ENCODE data around the gene ITPR2. TPM values are rescaled to one million over a fixed set of nuclear protein-coding genes. Genes with fewer than 3 reads are reported as not detected.

ITPR2 gene
- total and polyA plus RNA-seq, 2 of the 13 experiments (the other 11 are each of a cell fraction or from before 2014, with no cell fraction given) = 31.9 to 81.9 TPM

GRCh38 chr12:26358651-26359050, 474.3 kb downstream of the ITPR2 start:
- no peaks in the 10 kb centered on the region for H3K79me2 ChIP-seq (ENCODE audit: insufficient read depth, low read length)
- no TSS peak for BruUV-seq (replicated peaks)
- no peak overlapping the region for H2AFZ ChIP-seq (ENCODE audit: low read length)
- DNase-seq (ENCODE audit: low spot score) = no peak
- H3K4me2 ChIP-seq (ENCODE audit: low read depth, low read length) = no peak overlapping the region
- ATAC-seq = no peak
- H3K9ac ChIP-seq (ENCODE audit: insufficient read depth, low read depth, low read length) = no peak overlapping the region
- intact Hi-C loops (cut with micrococcal nuclease; ENCODE audit: unreplicated experiment) (no loop called here), in situ Hi-C loops (cut with HindIII; ENCODE audit: extremely low pct_ligation_motif_present, low pct_unique_long_range_greater_than_20kb) (no loop called here)
- no peaks in the 10 kb centered on the region for H3K9me3 ChIP-seq (ENCODE audit: low read length)
- no peak overlapping the region for H3K27ac ChIP-seq (ENCODE audit: extremely low read length, insufficient read depth, low read length)
- 0 out of 2 replicates have a peak, but pooled peaks cover 11% of the 10 kb centered on the region for H3K4me1 ChIP-seq (ENCODE audit: insufficient read depth, low read length)
- ChIA-PET CTCF (ENCODE audit: low intra/inter-chr PET ratio, low total read pairs) (no interaction called here), POLR2A (no interaction called here)
- peaks cover 0 to 4% of the 10 kb centered on the region in 2 experiments; a peak in 1 of 5 replicates for H3K36me3 ChIP-seq (replicated peaks in 1 of 2; ENCODE audit: control insufficient read depth in 1 of 2, insufficient read depth in 2 of 2, low read length in 2 of 2)
- no peak overlapping the region for H3K4me3 ChIP-seq (replicated peaks in 1 of 3; ENCODE audit: insufficient read depth in 1 of 3, low read depth in 2 of 3, low read length in 3 of 3)
- no peaks in the 10 kb centered on the region for H3K27me3 ChIP-seq (ENCODE audit: control insufficient read depth in 1 of 2, insufficient read depth in 2 of 2, low read length in 2 of 2)
- no peaks in the 10 kb centered on the region for H4K20me1 ChIP-seq (ENCODE audit: insufficient read depth, low read length)
- FAIRE-seq = no peak
- no peak for TF ChIP-seq CREB1 (IDR thresholded peaks at IDR 0.05)
- TF ChIP-seq CREB1 (CRISPR knock-in tag; IDR thresholded peaks at IDR 0.05) = no peak
- no peak for TF ChIP-seq HMGXB4 (CRISPR knock-in tag; IDR thresholded peaks at IDR 0.05; ENCODE audit: borderline replicate concordance in 1 of 2, low read depth in 1 of 2)
- TF ChIP-seq PPARG (CRISPR knock-in tag; conservative IDR thresholded peaks at IDR 0.05) = no peak
- TF ChIP-seq CEBPZ (IDR thresholded peaks at IDR 0.05; ENCODE audit: low read length) = no peak
- TF ChIP-seq SP1 (IDR thresholded peaks at IDR 0.05) = no peak
- no peak for TF ChIP-seq SP1 (CRISPR knock-in tag; IDR thresholded peaks at IDR 0.05)
- no peak for TF ChIP-seq THAP11 (CRISPR knock-in tag; IDR thresholded peaks at IDR 0.05)
- TF ChIP-seq PATZ1 (CRISPR knock-in tag; IDR thresholded peaks at IDR 0.05) = no peak
- no peak for TF ChIP-seq PBX2 (CRISPR knock-in tag; IDR thresholded peaks at IDR 0.05)
- no peak for TF ChIP-seq ADNP (CRISPR knock-in tag; IDR thresholded peaks at IDR 0.05)
- TF ChIP-seq ZNF335 (CRISPR knock-in tag; IDR thresholded peaks at IDR 0.05) = no peak
- TF ChIP-seq FOXA1 (IDR thresholded peaks at IDR 0.05) = no peak
- no peak for TF ChIP-seq FOXA1 (CRISPR knock-in tag; IDR thresholded peaks at IDR 0.05)
- TF ChIP-seq ZNF432 (CRISPR knock-in tag; IDR thresholded peaks at IDR 0.05; ENCODE audit: borderline replicate concordance) = no peak
- no peak for TF ChIP-seq ZNF619 (CRISPR knock-in tag; IDR thresholded peaks at IDR 0.05)
- TF ChIP-seq CBX2 (IDR thresholded peaks at IDR 0.05; ENCODE audit: low read depth, low read length) = no peak
- TF ChIP-seq CBX2 (CRISPR knock-in tag; IDR thresholded peaks at IDR 0.05; ENCODE audit: low read depth) = no peak
- TF ChIP-seq GTF2F1 (IDR thresholded peaks at IDR 0.05; ENCODE audit: low read length) = no peak
